ENCODE measurements around the gene ELP2.

Gene ELP2

DNA sequence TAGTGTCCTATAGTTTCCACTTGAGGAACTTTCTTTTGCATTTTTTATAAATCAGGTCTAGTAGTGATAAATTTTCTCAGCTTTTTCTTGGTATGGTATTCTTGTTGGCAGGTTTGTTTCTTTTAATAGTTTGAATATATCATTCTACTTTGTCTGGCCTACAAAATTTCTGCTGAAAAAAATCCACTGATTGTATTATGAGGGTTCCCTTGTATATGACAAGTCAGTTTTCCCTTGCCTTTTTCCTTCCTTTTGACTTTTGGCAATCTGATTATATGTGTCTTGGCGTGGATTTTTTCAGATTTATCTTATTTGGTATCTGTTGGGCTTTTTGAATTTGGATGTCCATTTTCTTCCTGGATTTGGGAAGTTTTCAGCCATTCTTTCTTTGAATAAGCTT lies 99.5 kb downstream of the ELP2 start:
- no peak for TF ChIP-seq CTCF (conservative IDR thresholded peaks at IDR 0.05; ENCODE audit: control insufficient read depth, insufficient read depth, low read depth, low read length)
- no peak overlapping the region for H3K4me3 ChIP-seq (ENCODE audit: control insufficient read depth, low read depth, low read length)
- no peak for DNase-seq (ENCODE audit: low read depth)

Data from fibroblast of mammary gland (primary cell).